Coronary artery (tissue), 2 donors: ENCODE results near the gene SUN2.

Experiments
- DNase-seq: peaks from one replicate; pipeline ENCODE4 v3.0.0-alpha.2; 2017; ENCODE audit warnings: low spot score
- H3K27ac ChIP-seq, 2 donors: fragments of 200-600 bp; sonication (generic); one replicate each; pipeline ENCODE4 v1.5.1; 2016 to 2019
- H3K4me3 ChIP-seq: fragments of 200-600 bp; sonication (generic); 2 replicates; pipeline ENCODE4 v1.5.1; 2016; ENCODE audit warnings: mild to moderate bottlenecking, moderate library complexity
- TF ChIP-seq, protein P1 (sequence below): fragments of 200-600 bp; sonication (generic); IDR thresholded peaks from one replicate; pipeline ENCODE4 v1.5.1; 2019; ENCODE audit warnings: antibody characterized with exemption

The SUN2 gene

DNA sequence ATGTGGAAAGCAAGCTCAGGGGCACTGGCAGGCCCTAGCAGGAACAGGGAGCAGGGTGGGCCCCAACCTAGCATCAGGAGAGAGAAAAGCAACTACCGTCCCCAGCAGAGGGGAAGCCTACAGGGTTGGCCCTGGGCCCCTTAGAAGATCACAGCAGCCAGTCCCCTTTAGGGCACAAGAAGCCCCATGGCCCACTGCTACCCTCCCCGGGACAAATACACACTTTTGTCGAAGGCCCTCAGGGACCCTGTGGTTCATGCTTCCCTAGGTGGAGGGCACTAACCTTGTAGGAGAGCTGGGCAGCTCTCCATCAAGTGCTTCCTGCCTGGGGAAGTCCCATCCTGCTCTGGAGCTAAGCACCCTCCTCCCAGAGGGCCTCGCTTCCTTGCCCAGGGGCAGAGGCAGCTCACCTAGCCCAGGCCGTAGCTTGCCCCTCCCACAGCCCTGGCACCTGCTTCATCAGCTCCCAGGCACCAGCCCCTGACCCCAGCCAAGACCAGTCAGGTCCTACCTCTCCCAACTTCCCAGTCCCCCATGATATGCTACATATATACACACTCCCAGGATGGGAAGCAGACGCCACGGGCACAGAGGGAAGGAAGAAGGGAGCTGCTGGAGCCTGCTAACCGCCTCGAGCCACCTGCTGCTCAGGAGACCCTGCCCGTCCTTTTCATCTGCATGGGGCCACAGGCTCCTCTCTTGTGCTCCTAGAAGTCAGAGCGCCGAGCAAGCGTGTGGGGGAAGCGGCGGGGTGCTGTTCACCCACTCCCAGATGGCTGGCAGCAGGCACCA lies 20.1 kb downstream of the SUN2 start:
- H3K4me3 ChIP-seq: no peak overlapping the region
- DNase-seq: no peak
- TF ChIP-seq, protein P1, sequence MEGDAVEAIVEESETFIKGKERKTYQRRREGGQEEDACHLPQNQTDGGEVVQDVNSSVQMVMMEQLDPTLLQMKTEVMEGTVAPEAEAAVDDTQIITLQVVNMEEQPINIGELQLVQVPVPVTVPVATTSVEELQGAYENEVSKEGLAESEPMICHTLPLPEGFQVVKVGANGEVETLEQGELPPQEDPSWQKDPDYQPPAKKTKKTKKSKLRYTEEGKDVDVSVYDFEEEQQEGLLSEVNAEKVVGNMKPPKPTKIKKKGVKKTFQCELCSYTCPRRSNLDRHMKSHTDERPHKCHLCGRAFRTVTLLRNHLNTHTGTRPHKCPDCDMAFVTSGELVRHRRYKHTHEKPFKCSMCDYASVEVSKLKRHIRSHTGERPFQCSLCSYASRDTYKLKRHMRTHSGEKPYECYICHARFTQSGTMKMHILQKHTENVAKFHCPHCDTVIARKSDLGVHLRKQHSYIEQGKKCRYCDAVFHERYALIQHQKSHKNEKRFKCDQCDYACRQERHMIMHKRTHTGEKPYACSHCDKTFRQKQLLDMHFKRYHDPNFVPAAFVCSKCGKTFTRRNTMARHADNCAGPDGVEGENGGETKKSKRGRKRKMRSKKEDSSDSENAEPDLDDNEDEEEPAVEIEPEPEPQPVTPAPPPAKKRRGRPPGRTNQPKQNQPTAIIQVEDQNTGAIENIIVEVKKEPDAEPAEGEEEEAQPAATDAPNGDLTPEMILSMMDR: no peak
- H3K27ac ChIP-seq: peak overlapping the region in 1 of 2 donors; percentile 16

DNA sequence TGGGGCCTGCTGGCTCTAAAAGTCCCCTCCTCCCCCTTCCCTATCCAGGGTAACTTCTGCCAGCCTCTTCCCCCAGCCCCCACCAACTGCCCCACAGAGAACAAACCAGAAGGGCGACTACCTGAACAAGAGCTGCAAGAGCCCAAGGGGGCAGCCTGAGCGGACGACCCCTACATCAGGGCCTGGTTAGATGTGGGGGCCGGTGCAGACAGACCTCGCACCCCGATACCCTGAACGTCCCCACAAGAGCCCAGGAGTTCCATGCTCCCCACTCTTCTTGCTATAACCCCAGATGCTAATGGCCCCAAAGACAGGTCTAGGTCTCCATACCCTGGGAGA lies 20.7 kb downstream of the SUN2 start:
- TF ChIP-seq, protein P1: no peak
- H3K27ac ChIP-seq: no peak overlapping the region
- H3K4me3 ChIP-seq: no peak overlapping the region
- no peak for DNase-seq

DNA sequence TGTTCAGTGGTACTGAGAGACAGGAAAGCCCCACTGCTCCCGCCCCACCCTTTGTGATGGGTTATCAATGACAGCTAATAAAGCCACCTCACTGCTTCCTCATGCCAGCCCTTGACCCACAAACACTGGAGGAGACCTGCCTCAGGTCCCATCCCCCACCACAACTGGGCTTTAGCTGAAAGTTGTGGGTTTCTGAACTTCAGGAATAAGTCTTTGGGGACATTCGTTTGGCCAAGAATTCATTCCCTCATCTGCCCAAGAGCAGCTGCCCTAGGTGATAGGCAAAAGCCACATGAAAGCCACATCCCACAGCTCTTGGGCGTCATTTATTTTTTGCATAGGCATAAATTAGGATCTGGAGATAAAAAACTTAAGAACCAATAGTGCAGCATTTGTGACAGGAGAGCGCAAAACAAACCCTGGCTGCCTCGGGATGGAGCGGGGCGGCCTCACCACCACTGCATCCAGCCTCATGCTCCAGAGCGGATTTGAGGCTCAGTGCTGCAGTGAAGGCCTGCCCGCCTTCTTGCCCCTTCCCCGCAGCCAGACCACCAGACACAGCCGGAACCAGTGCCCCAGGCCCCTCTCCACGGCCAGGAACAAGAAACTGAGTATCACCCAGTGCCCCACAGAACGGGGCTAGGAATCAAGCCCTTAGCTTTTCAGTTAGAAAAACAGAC lies 21.2 kb downstream of the SUN2 start:
- TF ChIP-seq, protein P1: no peak
- Histone ChIP-seq H3K27ac (peak overlapping the region; percentile 75 to 79), H3K4me3 (no peak overlapping the region)
- DNase-seq: no peak

DNA sequence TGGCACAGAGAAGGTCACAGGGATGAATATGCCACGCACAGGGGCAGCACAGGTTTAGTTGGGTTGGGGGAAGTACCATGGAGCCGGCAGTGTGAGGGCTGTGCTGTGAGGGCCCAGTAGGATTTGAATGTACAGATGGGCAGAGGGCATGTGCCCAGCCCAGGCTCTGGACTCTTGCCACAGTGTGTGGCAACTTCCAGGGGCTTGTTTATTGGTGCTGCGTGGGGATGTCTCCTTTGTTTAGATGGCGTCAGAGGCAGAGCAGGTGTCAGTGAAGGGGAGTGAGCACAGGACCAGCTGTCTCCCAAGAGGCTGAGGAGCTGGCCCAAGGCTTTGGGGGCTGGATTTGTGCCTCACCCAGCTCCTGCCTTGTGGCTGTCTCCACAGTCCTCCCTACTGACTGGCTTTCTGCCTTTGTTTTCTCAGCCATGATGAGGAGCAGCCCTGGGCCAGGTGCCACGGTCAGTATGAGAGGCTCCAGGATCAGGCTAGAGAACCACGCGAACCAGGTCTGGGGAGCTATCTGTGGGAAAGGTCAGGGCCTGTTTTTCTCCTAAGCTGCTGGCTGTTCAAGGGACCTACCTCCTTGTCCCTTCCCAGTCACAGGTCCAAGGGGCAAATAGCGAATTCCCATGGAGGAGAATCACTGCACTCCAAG lies 21.9 kb downstream of the SUN2 start:
- TF ChIP-seq, protein P1: no peak
- no peak for DNase-seq
- Histone ChIP-seq H3K27ac (peak overlapping the region; percentile 75 to 79), H3K4me3 (no peak overlapping the region)

DNA sequence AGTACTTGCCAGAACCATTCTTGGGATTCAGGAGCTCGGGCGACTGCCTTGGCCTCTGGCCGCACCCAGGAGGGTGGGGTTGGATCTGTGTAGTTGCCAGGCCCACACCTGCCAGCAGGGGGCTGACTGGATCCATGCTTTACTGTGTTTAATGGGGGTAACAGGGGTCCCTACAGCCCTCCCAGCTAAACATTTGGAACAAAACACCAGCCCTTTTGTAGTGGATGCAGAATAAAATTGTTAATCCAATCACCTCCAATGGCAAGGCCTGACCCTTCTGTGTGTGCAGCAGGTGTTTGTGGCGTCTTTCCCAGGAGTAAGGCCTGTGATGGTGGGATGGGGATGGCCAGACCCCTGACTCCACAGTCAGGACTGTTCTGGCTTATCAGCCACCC lies 22.5 kb downstream of the SUN2 start:
- DNase-seq: no peak
- no peak overlapping the region for H3K4me3 ChIP-seq
- TF ChIP-seq, protein P1: peak; percentile 51
- H3K27ac ChIP-seq: peak overlapping the region; percentile 75 to 79

DNA sequence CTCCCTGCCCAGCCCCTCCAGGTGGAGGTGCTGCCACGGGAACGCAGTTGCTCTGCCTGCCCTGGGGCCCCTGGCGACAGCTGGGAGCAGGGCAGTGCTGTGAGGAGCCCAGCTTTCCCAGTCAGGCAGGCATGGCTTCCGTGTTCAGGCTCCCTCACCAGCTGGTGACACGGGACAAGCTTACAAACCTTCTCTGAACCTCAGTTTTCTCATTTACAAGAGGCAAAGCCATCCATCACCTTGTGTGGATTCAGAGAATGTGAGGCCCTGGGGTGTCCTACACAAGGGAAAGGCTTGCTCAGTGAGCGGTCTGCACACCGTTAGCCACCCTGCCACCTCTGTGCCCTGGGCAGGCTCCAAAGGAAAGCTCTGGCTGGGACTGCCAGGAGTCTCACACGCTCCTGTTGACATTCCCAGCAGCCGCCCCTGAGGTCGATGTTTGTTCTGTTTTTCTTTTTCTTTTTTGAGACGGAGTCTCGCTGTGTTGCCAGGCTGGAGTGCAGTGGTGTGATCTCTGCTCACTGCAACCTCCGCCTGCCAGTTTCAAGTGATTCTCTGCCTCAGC lies 23.5 kb downstream of the SUN2 start:
- peak overlapping the region; percentile 75 to 79 for H3K27ac ChIP-seq
- no peak overlapping the region for H3K4me3 ChIP-seq
- TF ChIP-seq, protein P1: no peak
- no peak for DNase-seq
